GM19099 (cell line): ENCODE data around the gene C5orf47.

Source experiments
- POLR2A ChIP-seq: IDR thresholded peaks from 3 replicates; pipeline ENCODE4 v1.6.1; 2011; ENCODE audit warnings: low read depth; ENCODE audit not compliant: insufficient read length; ENCODE audit errors: extremely low read depth

The C5orf47 gene, protein sequence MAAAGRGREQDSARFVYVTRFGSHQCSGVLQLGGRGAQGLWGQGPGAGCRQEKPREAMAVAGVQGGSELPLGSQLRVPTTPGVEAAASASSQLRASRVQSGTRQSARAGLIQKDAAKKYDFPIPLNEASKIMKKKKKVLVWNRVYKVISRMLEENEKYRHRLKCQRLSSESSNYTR

DNA sequence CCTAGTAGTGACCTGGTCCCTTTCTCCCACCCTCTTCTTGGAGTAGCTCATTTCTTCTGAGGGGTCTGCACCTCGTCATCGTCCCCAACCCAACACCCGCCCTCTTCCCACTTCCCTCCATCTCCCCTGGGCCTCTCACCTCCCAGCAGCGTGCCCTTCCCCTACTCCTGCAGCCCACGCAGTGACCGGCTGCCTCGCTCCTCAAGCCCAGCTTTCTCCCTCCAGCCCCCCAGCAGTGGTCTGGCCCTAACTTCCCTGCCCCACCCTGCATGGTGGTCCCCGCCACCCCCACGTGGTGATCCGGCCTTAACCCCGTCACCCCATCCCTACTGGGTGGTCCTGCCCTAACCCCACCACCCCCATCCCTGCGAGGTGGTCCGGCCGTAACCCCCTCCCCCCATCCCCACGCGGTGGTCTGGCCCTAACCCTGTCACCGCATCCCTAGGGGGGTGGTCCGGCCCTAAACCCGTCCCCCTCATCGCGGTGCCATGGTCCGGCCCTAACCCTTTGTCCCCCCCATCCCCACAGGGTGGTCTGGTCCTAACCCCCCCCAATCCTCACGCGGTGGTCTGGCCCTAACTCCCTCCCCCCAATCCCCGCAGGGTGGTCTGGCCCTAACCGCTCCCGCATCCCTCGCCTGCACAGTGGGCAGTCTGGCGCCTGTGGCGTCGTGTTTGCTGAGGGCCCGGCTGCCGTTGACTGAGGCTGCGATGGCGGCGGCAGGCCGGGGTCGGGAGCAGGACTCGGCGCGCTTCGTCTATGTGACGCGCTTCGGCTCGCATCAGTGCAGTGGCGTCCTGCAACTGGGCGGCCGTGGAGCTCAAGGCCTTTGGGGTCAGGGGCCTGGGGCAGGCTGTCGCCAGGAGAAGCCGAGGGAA, at the start of gene C5orf47:
TSS of gene C5orf47 (plus strand) at position 617 of the 878 bp plus-strand sequence. CDS start at position 711, 94 bp downstream.
- no peak for TF ChIP-seq POLR2A

DNA sequence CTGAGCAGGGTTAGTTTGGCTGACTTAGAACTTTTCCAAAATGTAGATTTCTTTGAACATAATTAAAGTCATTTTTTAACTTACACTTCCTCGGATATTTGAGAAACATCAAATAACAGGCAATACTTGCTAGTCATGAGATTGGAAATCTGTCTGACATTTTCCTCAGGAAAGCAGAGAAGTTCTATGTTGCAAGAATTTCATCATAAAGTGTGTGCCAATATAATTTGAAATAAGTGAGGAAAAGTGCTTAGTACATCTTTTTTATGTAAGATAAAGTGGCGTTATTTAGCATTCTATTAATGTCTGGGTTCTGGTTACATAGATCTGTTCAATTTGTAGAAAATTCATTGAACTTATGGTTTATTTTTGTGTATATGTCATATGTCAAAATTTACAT, 48.7 kb upstream of the C5orf47 start:
- no peak for TF ChIP-seq POLR2A

- TF ChIP-seq POLR2A: no peak
Observed at GRCh38 chr5:173941102-173941501, 47.9 kb upstream of the C5orf47 start.

DNA sequence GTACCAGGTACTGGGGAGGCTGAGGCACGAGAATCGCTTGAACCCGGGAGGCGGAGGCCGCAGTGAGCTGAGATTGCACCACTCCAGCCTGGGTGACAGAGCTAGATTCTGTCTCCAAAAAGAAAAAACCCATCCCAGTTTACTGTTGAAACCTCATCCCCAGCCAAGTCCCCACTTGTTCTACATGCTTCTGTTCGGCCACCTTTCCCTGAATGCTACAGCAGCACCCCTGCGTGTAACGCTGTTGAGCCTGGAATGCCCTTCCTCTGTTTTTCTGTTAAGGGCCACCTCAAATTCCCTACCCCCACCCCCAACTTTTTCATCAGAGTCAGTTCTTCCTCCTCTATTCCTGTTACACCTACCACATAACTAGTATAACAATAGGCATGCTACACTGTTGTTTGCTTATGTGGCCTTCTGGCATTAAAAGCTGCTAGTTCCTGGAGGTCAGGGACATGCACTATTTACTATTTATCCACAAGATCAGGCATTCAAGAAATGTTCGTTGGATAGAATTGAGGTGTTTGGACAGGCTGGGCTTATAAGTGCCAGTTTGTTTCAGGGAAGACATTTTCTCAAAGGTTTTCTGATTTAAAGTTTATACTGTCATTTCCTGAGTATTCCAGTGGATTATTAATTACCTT, 47.1 kb upstream of the C5orf47 start:
- no peak for TF ChIP-seq POLR2A

DNA sequence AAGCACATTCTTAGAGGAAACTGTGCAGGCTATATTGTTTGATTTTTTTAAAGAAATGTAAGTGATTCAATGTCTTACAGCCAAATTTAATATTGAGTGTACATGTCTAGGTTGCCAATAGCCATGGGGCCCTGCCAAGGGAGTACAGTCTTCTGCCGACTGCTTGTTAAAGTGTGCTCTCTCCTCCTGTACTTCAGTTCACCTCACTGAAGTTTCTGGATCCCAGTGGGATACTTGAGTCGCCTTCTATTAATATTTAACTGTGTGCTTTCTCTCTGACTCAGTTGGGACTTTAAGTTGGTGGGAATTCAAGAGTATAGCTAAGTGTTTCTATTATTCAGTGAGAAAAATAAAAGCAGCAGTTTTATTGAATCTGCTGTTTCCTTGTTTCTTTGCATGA, 44.5 kb upstream of the C5orf47 start:
- no peak for TF ChIP-seq POLR2A

DNA sequence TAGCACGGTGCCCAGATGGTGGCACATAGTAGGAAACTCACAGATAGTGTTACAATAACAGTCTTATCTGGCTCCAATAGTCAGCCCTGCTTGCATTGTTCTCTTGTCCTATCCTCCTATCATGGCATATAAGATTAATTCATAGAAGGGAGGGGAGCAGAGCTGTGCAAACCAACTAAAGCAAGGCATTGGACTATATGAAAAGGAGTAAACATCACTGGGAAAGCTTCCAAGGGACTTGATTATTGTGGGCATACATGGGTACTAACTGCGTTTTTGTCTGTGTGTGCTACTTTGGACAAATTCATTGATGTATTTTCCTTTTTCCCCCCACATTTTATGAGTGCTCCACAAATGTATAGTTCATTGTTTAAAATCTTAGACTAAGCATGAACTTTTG, 43.8 kb upstream of the C5orf47 start:
- TF ChIP-seq POLR2A: no peak

GRCh38 chr5:173946323-173946722, 42.6 kb upstream of the C5orf47 start:
- TF ChIP-seq POLR2A: no peak

- no peak for TF ChIP-seq POLR2A
Observed at GRCh38 chr5:173950829-173951228, 38.1 kb upstream of the C5orf47 start.

- no peak for TF ChIP-seq POLR2A
Observed at GRCh38 chr5:173953528-173954090, 35.4 kb upstream of the C5orf47 start.

- TF ChIP-seq POLR2A: peak; percentile 24
Observed at GRCh38 chr5:173954671-173955521, 34.1 kb upstream of the C5orf47 start.

GRCh38 chr5:173960986-173961385, 28.0 kb upstream of the C5orf47 start:
- no peak for TF ChIP-seq POLR2A

- no peak for TF ChIP-seq POLR2A
Observed at GRCh38 chr5:173961418-173961817, 27.6 kb upstream of the C5orf47 start.

- TF ChIP-seq POLR2A: no peak
Observed at GRCh38 chr5:173962436-173962972, 26.5 kb upstream of the C5orf47 start.

DNA sequence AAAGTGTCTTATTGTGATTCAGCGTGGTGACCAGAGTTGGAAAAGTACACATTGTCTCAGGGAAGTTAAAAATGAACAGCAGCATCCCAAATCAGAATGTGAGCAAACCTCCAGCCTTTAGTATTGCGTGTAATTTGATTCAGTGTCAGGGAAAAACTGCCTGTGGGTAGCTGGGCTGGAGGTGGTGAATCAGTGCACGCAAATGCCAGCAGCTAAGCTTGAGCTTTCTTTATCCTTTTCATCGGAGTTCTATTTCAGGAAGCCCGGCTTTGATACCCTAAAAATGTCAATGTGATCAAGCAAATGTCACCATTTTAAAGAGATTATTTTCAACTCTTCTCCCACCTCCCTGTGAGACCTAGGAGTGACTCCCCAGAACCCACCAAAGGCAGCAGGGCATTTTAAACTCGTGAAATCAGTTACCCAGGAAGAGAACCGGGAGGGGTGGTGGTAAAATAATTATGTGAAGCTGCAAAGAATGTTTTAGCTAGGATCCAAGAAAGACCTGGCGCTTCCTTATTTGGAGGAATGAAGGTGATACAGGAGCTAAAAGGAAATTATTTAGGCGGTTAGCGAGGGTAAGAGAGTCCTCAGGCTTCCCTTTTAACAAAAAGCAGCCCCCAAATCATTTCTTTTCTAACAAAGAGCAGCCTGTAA, 25.7 kb upstream of the C5orf47 start:
- TF ChIP-seq POLR2A: no peak
